DOHH2 (cell line): ENCODE data around the gene MGAT5.

ENCODE experiments used
- H3F3A ChIP-seq: fragments of 200-600 bp; sonication (generic), shearing (Covaris generic); 2 replicates; pipeline ENCODE4 v1.6.0; 2016; ENCODE audit warnings: antibody characterized with exemption, mild to moderate bottlenecking; ENCODE audit not compliant: control insufficient read depth, insufficient read depth
- H3K27ac ChIP-seq: fragments of 200-600 bp; sonication (generic); 2 replicates; pipeline ENCODE4 v1.5.1; 2014; ENCODE audit warnings: low read depth, mild to moderate bottlenecking, low read length, moderate library complexity
- H3K27me3 ChIP-seq: fragments of 200-600 bp; sonication (generic); 2 replicates; pipeline ENCODE4 v1.6.1; 2014; ENCODE audit warnings: mild to moderate bottlenecking, low read length, mixed read lengths; ENCODE audit not compliant: control insufficient read depth
- H3K36me3 ChIP-seq: fragments of 200-600 bp; sonication (generic); 2 replicates; pipeline ENCODE4 v1.6.1; 2014; ENCODE audit warnings: mild to moderate bottlenecking, low read length, moderate library complexity, mixed read lengths; ENCODE audit not compliant: control insufficient read depth
- H3K4me1 ChIP-seq: fragments of 200-600 bp; sonication (generic); 2 replicates; pipeline ENCODE4 v1.6.1; 2014; ENCODE audit warnings: mild to moderate bottlenecking, low read length, mixed read lengths; ENCODE audit not compliant: control insufficient read depth
- H3K4me2 ChIP-seq: fragments of 200-600 bp; sonication (generic); 2 replicates; pipeline ENCODE4 v1.6.0; 2014; ENCODE audit warnings: mild to moderate bottlenecking, low read length, moderate library complexity
- H3K4me3 ChIP-seq: fragments of 200-600 bp; sonication (generic); 2 replicates; pipeline ENCODE4 v1.5.1; 2014; ENCODE audit warnings: mild to moderate bottlenecking, low read length, mixed read lengths
- H3K79me2 ChIP-seq: fragments of 200-600 bp; sonication (generic); 2 replicates; pipeline ENCODE4 v1.6.1; 2014; ENCODE audit warnings: mild to moderate bottlenecking, low read length, mixed read lengths; ENCODE audit not compliant: control insufficient read depth
- H3K9me2 ChIP-seq: fragments of 200-600 bp; sonication (generic); replicated peaks from 2 replicates; pipeline ENCODE4 v1.6.1; 2014; ENCODE audit warnings: mild to moderate bottlenecking, low read length, mixed read lengths; ENCODE audit not compliant: control insufficient read depth
- H3K9me3 ChIP-seq: fragments of 200-600 bp; sonication (generic); 2 replicates; pipeline ENCODE4 v1.6.1; 2014; ENCODE audit warnings: antibody characterized with exemption, low read length, mixed read lengths; ENCODE audit not compliant: control insufficient read depth, insufficient read depth
- H4K20me1 ChIP-seq: fragments of 200-600 bp; sonication (generic); 2 replicates; pipeline ENCODE4 v1.6.0; 2014; ENCODE audit warnings: low read depth, mild to moderate bottlenecking, antibody characterized with exemption, low read length, moderate library complexity; ENCODE audit not compliant: control insufficient read depth, insufficient read depth
- CTCF ChIP-seq: fragments of 200-600 bp; sonication (generic); IDR thresholded peaks from one replicate; pipeline ENCODE4 v1.5.1; 2014; ENCODE audit warnings: antibody characterized with exemption, mild to moderate bottlenecking, low read depth, low read length; ENCODE audit not compliant: poor library complexity, severe bottlenecking
- EZH2phosphoT487 ChIP-seq: fragments of 200-600 bp; sonication (generic); IDR thresholded peaks from 2 replicates; pipeline ENCODE4 v1.6.1; 2017; ENCODE audit warnings: borderline replicate concordance, mild to moderate bottlenecking, antibody characterized with exemption, low read length, moderate library complexity, mixed read lengths

The MGAT5 gene

GRCh38 chr2:134406311-134406710 lies 152.4 kb downstream of the MGAT5 start:
- no peak overlapping the region for H3K4me2 ChIP-seq
- peaks cover 6% of the 10 kb centered on the region for H3F3A ChIP-seq

GRCh38 chr2:134406736-134407135 lies 152.9 kb downstream of the MGAT5 start:
- H3K79me2 ChIP-seq, result peaks cover 4% of the 10 kb centered on the region; the same call in 1 of the 2 replicates
- TF ChIP-seq CTCF, result no peak
- no peak for TF ChIP-seq EZH2phosphoT487
- no peaks in the 10 kb centered on the region for H3K27me3 ChIP-seq
- peaks cover 9% of the 10 kb centered on the region for H3F3A ChIP-seq
- peaks cover 41% of the 10 kb centered on the region for H3K36me3 ChIP-seq
- H3K4me1 ChIP-seq, result peaks cover 26% of the 10 kb centered on the region
- no peak overlapping the region for H3K4me3 ChIP-seq
- H3K9me3 ChIP-seq, result no peaks in the 10 kb centered on the region
- no peak overlapping the region for H3K27ac ChIP-seq
- no peak overlapping the region for H3K4me2 ChIP-seq
- no peaks in the 10 kb centered on the region for H3K9me2 ChIP-seq
- H4K20me1 ChIP-seq, result no peaks in the 10 kb centered on the region

More at GRCh38 chr2:134406311-134406710, 152.4 kb downstream of the MGAT5 start:
- Histone ChIP-seq H4K20me1 (no peaks in the 10 kb centered on the region), H3K4me1 (peaks cover 21% of the 10 kb centered on the region), H3K9me2 (no peaks in the 10 kb centered on the region), H3K79me2 (peaks cover 4% of the 10 kb centered on the region; the same call in 1 of the 2 replicates), H3K27me3 (no peaks in the 10 kb centered on the region), H3K9me3 (no peaks in the 10 kb centered on the region), H3K27ac (no peak overlapping the region), H3K36me3 (peaks cover 39% of the 10 kb centered on the region), H3K4me3 (no peak overlapping the region)
- no peak for TF ChIP-seq EZH2phosphoT487
- TF ChIP-seq CTCF, result no peak

GRCh38 chr2:134407154-134407890 lies 153.4 kb downstream of the MGAT5 start:
- no peaks in the 10 kb centered on the region for H3K27me3 ChIP-seq
- H3K79me2 ChIP-seq, result peaks cover 4% of the 10 kb centered on the region; the same call in 1 of the 2 replicates
- TF ChIP-seq EZH2phosphoT487 (no peak), CTCF (no peak)
- H3K9me3 ChIP-seq, result no peaks in the 10 kb centered on the region
- peaks cover 43% of the 10 kb centered on the region for H3K36me3 ChIP-seq
- no peak overlapping the region for H3K27ac ChIP-seq
- peaks cover 31% of the 10 kb centered on the region for H3K4me1 ChIP-seq
- no peak overlapping the region for H3K4me2 ChIP-seq
- peaks cover 9% of the 10 kb centered on the region for H3F3A ChIP-seq
- no peaks in the 10 kb centered on the region for H4K20me1 ChIP-seq
- H3K9me2 ChIP-seq, result no peaks in the 10 kb centered on the region
- no peak overlapping the region for H3K4me3 ChIP-seq
